ENCODE results near the gene HIVEP2.

HIVEP2 gene

DNA sequence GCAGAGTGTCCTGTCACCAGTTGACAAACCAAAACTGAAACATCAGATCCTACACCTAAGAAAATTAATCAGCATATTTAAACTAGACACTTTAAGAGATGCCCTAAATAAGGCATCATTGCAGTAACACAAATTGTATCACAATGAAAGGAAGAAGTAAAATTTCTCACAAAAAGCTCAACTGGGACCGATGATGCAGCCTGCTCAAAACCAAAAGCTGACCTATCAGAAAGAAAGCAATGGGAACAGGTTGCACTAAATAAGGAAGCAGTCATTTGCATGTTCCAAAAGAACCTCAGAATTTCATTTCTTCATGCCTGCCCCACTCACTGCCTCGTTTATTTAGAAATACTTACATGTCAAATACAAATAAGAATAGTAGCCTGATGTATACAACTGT is 12.1 kb downstream of the HIVEP2 start:
- Histone ChIP-seq H3K14ac (ENCODE audit: low read length) (no peak overlapping the region), H2BK120ac (ENCODE audit: insufficient read depth, low read length, poor library complexity) (no peak overlapping the region), H3K9me3 (ENCODE audit: insufficient read depth, low read depth, low read length) (no peaks in the 10 kb centered on the region), H3K18ac (ENCODE audit: low read length) (no peak overlapping the region), H2AFZ (ENCODE audit: insufficient read depth, low read length, poor library complexity) (no peak overlapping the region), H3K79me1 (ENCODE audit: low read length) (no peaks in the 10 kb centered on the region), H3K4me3 (ENCODE audit: low read depth, low read length) (no peak overlapping the region), H3K27me3 (ENCODE audit: insufficient read depth, low read length) (no peaks in the 10 kb centered on the region), H3K79me2 (ENCODE audit: control insufficient read depth, insufficient read depth, low read length, poor library complexity) (no peaks in the 10 kb centered on the region), H3K4me1 (ENCODE audit: control insufficient read depth in 1 of 2, insufficient read depth in 2 of 2, low read length in 2 of 2) (no peaks in the 10 kb centered on the region), H3K9ac (ENCODE audit: low read length) (no peak overlapping the region), H2BK5ac (ENCODE audit: low read depth, low read length, poor library complexity) (no peak overlapping the region), H4K12ac (ENCODE audit: low read depth, low read length) (no peak overlapping the region), H2BK12ac (ENCODE audit: low read length) (no peak overlapping the region), H2AK5ac (ENCODE audit: low read length) (no peak overlapping the region), H3K23ac (ENCODE audit: low read length) (no peak overlapping the region), H4K8ac (ENCODE audit: low read depth, low read length) (no peak overlapping the region), H3K4ac (ENCODE audit: low read depth, low read length) (no peak overlapping the region), H4K91ac (ENCODE audit: low read depth, low read length) (no peak overlapping the region), H3K4me2 (ENCODE audit: low read length) (no peak overlapping the region), H3K27ac (ENCODE audit: low read depth, low read length) (no peak overlapping the region), H3K36me3 (ENCODE audit: control insufficient read depth in 1 of 2, insufficient read depth in 2 of 2, low read length in 2 of 2) (no peaks in the 10 kb centered on the region)
- WGBS (ENCODE audit: extremely low coverage, insufficient coverage, insufficient read length), result no CpG with 5 or more reads among the region's 2 CpGs
- DNase-seq, result no peak

DNA sequence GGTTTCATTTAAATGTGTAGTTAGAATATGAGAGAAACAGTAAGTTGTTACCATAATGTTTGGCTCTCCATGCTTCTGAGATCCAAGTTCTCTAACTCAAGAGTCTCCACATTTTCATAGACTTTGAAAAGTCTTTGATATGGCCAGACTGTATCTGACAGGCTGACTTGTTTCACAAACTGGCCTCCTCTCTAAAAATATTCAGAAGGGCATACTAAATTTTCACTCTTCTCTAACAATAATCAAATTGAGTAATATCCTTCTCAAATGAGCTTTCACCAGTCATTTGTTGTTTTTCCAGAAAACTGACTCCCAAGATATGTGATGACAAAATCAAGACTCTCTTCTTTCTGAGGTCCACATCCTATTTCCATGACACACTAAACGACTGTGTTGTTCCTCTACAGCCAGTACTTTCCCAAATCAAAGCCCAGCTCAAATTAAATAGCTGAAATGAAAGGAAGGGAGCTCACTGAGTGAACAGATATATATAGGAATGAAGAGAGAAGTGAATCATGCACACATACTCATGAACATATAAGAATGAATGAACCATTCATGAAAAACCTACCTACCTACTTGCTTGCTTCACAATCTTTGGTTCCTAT is 15.1 kb downstream of the HIVEP2 start:
- H3K9me3 ChIP-seq (ENCODE audit: insufficient read depth, low read depth, low read length), result no peaks in the 10 kb centered on the region

DNA sequence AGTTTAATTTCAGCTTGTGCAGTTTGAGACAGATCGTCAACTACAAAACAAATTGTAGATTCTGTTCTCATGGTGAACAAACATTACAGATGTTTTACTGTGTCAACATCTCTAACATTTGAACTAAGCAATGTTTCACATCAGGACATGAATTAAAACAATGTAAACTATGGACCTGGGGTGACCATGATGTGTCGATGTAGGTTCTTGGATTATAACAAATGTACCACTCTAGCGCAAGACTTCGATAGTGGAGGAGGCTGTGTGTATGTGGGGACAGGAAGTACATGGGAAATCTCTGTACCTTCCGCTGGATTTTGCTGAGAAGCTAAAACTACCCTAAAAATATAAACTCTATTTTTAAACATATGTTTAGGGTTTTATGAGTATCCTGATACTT is 17.1 kb downstream of the HIVEP2 start:
- H3K4me2 ChIP-seq (ENCODE audit: low read length), result no peak overlapping the region
- no peak overlapping the region for H3K23ac ChIP-seq (ENCODE audit: low read length)
- H3K9me3 ChIP-seq (ENCODE audit: insufficient read depth, low read depth, low read length), result no peaks in the 10 kb centered on the region
- no peak overlapping the region for H3K14ac ChIP-seq (ENCODE audit: low read length)
- no peak overlapping the region for H4K12ac ChIP-seq (ENCODE audit: low read depth, low read length)
- no peak overlapping the region for H3K9ac ChIP-seq (ENCODE audit: low read length)
- H3K4me3 ChIP-seq (ENCODE audit: low read depth, low read length), result no peak overlapping the region
- no peak overlapping the region for H2BK12ac ChIP-seq (ENCODE audit: low read length)
- H3K4me1 ChIP-seq (ENCODE audit: control insufficient read depth in 1 of 2, insufficient read depth in 2 of 2, low read length in 2 of 2), result no peaks in the 10 kb centered on the region
- H2BK120ac ChIP-seq (ENCODE audit: insufficient read depth, low read length, poor library complexity), result no peak overlapping the region
- H3K79me1 ChIP-seq (ENCODE audit: low read length), result peaks cover 7% of the 10 kb centered on the region
- peaks cover 0 to 1% of the 10 kb centered on the region in 2 experiments for H3K36me3 ChIP-seq (ENCODE audit: control insufficient read depth in 1 of 2, insufficient read depth in 2 of 2, low read length in 2 of 2)
- no peak overlapping the region for H3K4ac ChIP-seq (ENCODE audit: low read depth, low read length)
- no peak overlapping the region for H4K91ac ChIP-seq (ENCODE audit: low read depth, low read length)
- H3K27me3 ChIP-seq (ENCODE audit: insufficient read depth, low read length), result no peaks in the 10 kb centered on the region
- peaks cover 5% of the 10 kb centered on the region for H3K79me2 ChIP-seq (ENCODE audit: control insufficient read depth, insufficient read depth, low read length, poor library complexity)
- no peak overlapping the region for H3K27ac ChIP-seq (ENCODE audit: low read depth, low read length)
- no peak overlapping the region for H2AK5ac ChIP-seq (ENCODE audit: low read length)
- no peak overlapping the region for H4K8ac ChIP-seq (ENCODE audit: low read depth, low read length)
- H2AFZ ChIP-seq (ENCODE audit: insufficient read depth, low read length, poor library complexity), result no peak overlapping the region
- WGBS (ENCODE audit: extremely low coverage, insufficient coverage, insufficient read length), result no CpG with 5 or more reads among the region's 5 CpGs
- no peak for DNase-seq
- H3K18ac ChIP-seq (ENCODE audit: low read length), result no peak overlapping the region
- no peak overlapping the region for H2BK5ac ChIP-seq (ENCODE audit: low read depth, low read length, poor library complexity)

More for the DNA sequence above, 15.1 kb downstream of the HIVEP2 start:
- H2AK5ac ChIP-seq (ENCODE audit: low read length), result no peak overlapping the region
- H4K91ac ChIP-seq (ENCODE audit: low read depth, low read length), result no peak overlapping the region
- no CpG with 5 or more reads among the region's 1 CpG for WGBS (ENCODE audit: extremely low coverage, insufficient coverage, insufficient read length)
- no peak overlapping the region for H3K23ac ChIP-seq (ENCODE audit: low read length)
- H2BK12ac ChIP-seq (ENCODE audit: low read length), result no peak overlapping the region
- no peak overlapping the region for H3K4me3 ChIP-seq (ENCODE audit: low read depth, low read length)
- H3K9ac ChIP-seq (ENCODE audit: low read length), result no peak overlapping the region
- no peak overlapping the region for H3K18ac ChIP-seq (ENCODE audit: low read length)
- no peak overlapping the region for H3K27ac ChIP-seq (ENCODE audit: low read depth, low read length)
- H3K4me1 ChIP-seq (ENCODE audit: control insufficient read depth in 1 of 2, insufficient read depth in 2 of 2, low read length in 2 of 2), result no peaks in the 10 kb centered on the region
- DNase-seq, result no peak
- peaks cover 5% of the 10 kb centered on the region for H3K79me2 ChIP-seq (ENCODE audit: control insufficient read depth, insufficient read depth, low read length, poor library complexity)
- H3K27me3 ChIP-seq (ENCODE audit: insufficient read depth, low read length), result no peaks in the 10 kb centered on the region
- H2BK5ac ChIP-seq (ENCODE audit: low read depth, low read length, poor library complexity), result no peak overlapping the region
- H3K4ac ChIP-seq (ENCODE audit: low read depth, low read length), result no peak overlapping the region
- H2BK120ac ChIP-seq (ENCODE audit: insufficient read depth, low read length, poor library complexity), result no peak overlapping the region
- peaks cover 7% of the 10 kb centered on the region for H3K79me1 ChIP-seq (ENCODE audit: low read length)
- no peak overlapping the region for H4K8ac ChIP-seq (ENCODE audit: low read depth, low read length)
- no peak overlapping the region for H3K14ac ChIP-seq (ENCODE audit: low read length)
- H2AFZ ChIP-seq (ENCODE audit: insufficient read depth, low read length, poor library complexity), result no peak overlapping the region
- H3K36me3 ChIP-seq (ENCODE audit: control insufficient read depth in 1 of 2, insufficient read depth in 2 of 2, low read length in 2 of 2), result no peaks in the 10 kb centered on the region
- no peak overlapping the region for H3K4me2 ChIP-seq (ENCODE audit: low read length)
- no peak overlapping the region for H4K12ac ChIP-seq (ENCODE audit: low read depth, low read length)

DNA sequence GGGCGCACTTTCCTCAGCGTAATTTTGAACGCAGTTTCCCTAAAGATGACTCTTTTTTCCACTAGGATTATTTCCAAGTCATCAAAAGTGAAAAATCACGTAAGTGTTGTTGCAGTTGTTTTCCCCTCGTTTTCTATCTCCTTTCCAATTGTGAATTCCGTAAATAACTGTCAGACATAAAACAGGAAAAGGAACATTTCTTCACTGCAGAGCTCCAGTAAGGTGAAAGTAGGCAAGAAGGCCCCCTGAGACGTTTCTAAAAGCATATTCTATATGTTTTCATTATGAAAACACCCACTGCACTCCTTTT is 17.8 kb downstream of the HIVEP2 start:
- DNase-seq, result no peak
- peak overlapping the region; percentile 75 for H2BK5ac ChIP-seq (ENCODE audit: low read depth, low read length, poor library complexity)
- H3K79me2 ChIP-seq (ENCODE audit: control insufficient read depth, insufficient read depth, low read length, poor library complexity), result peaks cover 5% of the 10 kb centered on the region
- H3K79me1 ChIP-seq (ENCODE audit: low read length), result peaks cover 7% of the 10 kb centered on the region
- peak overlapping the region; percentile 77 for H4K8ac ChIP-seq (ENCODE audit: low read depth, low read length)
- H3K9me3 ChIP-seq (ENCODE audit: insufficient read depth, low read depth, low read length), result no peaks in the 10 kb centered on the region
- H3K4me1 ChIP-seq (ENCODE audit: control insufficient read depth in 1 of 2, insufficient read depth in 2 of 2, low read length in 2 of 2), result no peaks in the 10 kb centered on the region
- H3K4ac ChIP-seq (ENCODE audit: low read depth, low read length), result no peak overlapping the region
- peak overlapping the region; percentile 37 for H2BK120ac ChIP-seq (ENCODE audit: insufficient read depth, low read length, poor library complexity)
- peaks cover 0 to 1% of the 10 kb centered on the region in 2 experiments for H3K36me3 ChIP-seq (ENCODE audit: control insufficient read depth in 1 of 2, insufficient read depth in 2 of 2, low read length in 2 of 2)
- H3K18ac ChIP-seq (ENCODE audit: low read length), result peak overlapping the region; percentile 71
- peak overlapping the region; percentile 78 for H4K91ac ChIP-seq (ENCODE audit: low read depth, low read length)
- peak overlapping the region; percentile 87 for H3K4me2 ChIP-seq (ENCODE audit: low read length)
- WGBS (ENCODE audit: extremely low coverage, insufficient coverage, insufficient read length), result no CpG with 5 or more reads among the region's 7 CpGs
- no peak overlapping the region for H2AFZ ChIP-seq (ENCODE audit: insufficient read depth, low read length, poor library complexity)
- H3K4me3 ChIP-seq (ENCODE audit: low read depth, low read length), result peak overlapping the region; percentile 79
- no peak overlapping the region for H4K12ac ChIP-seq (ENCODE audit: low read depth, low read length)
- H3K27ac ChIP-seq (ENCODE audit: low read depth, low read length), result peak overlapping the region; percentile 64
- H2BK12ac ChIP-seq (ENCODE audit: low read length), result no peak overlapping the region
- no peak overlapping the region for H3K23ac ChIP-seq (ENCODE audit: low read length)
- H2AK5ac ChIP-seq (ENCODE audit: low read length), result no peak overlapping the region
- no peaks in the 10 kb centered on the region for H3K27me3 ChIP-seq (ENCODE audit: insufficient read depth, low read length)
- no peak overlapping the region for H3K14ac ChIP-seq (ENCODE audit: low read length)
- H3K9ac ChIP-seq (ENCODE audit: low read length), result peak overlapping the region; percentile 50

Measured in trophoblast cell (in vitro differentiated cells and primary cell).